Mesangial cell (primary cell): Measurements from ENCODE around the gene EML4. TPM values are rescaled to one million over a fixed set of nuclear protein-coding genes. Genes with fewer than 3 reads are reported as not detected.

ENCODE experiments used
- total RNA-seq: library from RNA; depleted of rRNA; stranded (reverse); fragments of >200 nt; gene quantifications from 2 replicates; pipeline ENCODE4 v1.2.3, GENCODE V29; 2015

The EML4 gene
- total RNA-seq = 25.3 and 28.6 TPM in 2 replicates

GRCh38 chr2:42169100-42169873, at the start of gene EML4:
EML4 (plus strand) TSS chr2:42169353; CDS start chr2:42169612, 259 bp downstream.

GRCh38 chr2:42360890-42361727, 192.0 kb downstream of the EML4 start, which contains the start of gene COX7A2L:
COX7A2L (minus strand) TSS chr2:42361217; CDS start chr2:42361161, 56 bp downstream.

Other genes starting within 250 kb of the EML4 start
- gene PKDCC, start 121.3 kb upstream of the EML4 start, total RNA-seq = 23.6 and 34.2 TPM in 2 replicates
- gene COX7A2L, start 191.9 kb downstream of the EML4 start, total RNA-seq = 113 and 115 TPM in 2 replicates